ENCODE measurements around the gene MYB. TPM values are rescaled to one million over a fixed set of nuclear protein-coding genes. Genes with fewer than 3 reads are reported as not detected.

MYB gene
- total and polyA plus RNA-seq, 2 of the 13 experiments (the other 11 are each of a cell fraction or from before 2014, with no cell fraction given): 0.04 to 0.20 TPM

DNA sequence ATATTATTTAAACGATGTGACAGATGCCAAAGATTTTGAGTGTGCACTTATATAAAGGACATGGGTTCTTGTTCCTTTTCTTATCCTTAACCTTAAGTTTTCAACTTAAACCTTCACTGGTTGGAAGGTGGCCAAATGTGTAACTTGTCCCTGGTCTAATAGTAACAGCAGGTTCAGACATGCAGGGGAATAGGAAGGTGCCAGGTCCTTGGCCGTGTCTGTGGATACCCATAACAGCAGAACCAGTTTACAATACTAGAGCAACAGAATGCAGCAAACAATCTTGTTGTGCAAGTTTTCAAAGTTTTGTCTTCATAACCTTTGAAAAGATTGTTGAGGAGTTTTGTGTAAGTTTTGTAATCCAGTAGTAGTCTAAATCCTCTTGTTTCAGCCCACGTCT is 4.4 kb downstream of the MYB start:
- CTCF ChIA-PET (ENCODE audit: low intra/inter-chr PET ratio, low total read pairs): no interaction called here
- intact Hi-C loops (cut with micrococcal nuclease; ENCODE audit: unreplicated experiment): no loop called here
- Histone ChIP-seq H3K9ac (ENCODE audit: insufficient read depth, low read depth, low read length) (no peak overlapping the region), H3K36me3 (replicated peaks in 1 of 2; ENCODE audit: control insufficient read depth in 1 of 2, insufficient read depth in 2 of 2, low read length in 2 of 2) (no peaks in the 10 kb centered on the region), H3K27ac (ENCODE audit: extremely low read length, insufficient read depth, low read length) (no peak overlapping the region), H3K4me1 (ENCODE audit: insufficient read depth, low read length) (peaks cover 26% of the 10 kb centered on the region), H3K27me3 (ENCODE audit: control insufficient read depth in 1 of 2, insufficient read depth in 2 of 2, low read length in 2 of 2) (peaks cover 7 to 35% of the 10 kb centered on the region in 2 experiments), H3K79me2 (ENCODE audit: insufficient read depth, low read length) (no peaks in the 10 kb centered on the region), H2AFZ (ENCODE audit: low read length) (no peak overlapping the region), H3K4me2 (ENCODE audit: low read depth, low read length) (no peak overlapping the region), H3K9me3 (ENCODE audit: low read length) (no peaks in the 10 kb centered on the region), H4K20me1 (ENCODE audit: insufficient read depth, low read length) (no peaks in the 10 kb centered on the region), H3K4me3 (replicated peaks in 1 of 3; ENCODE audit: insufficient read depth in 1 of 3, low read depth in 2 of 3, low read length in 3 of 3) (no peak overlapping the region)
- FAIRE-seq: no peak
- 24% methylated on average over 3 of the region's 3 CpGs for WGBS (ENCODE audit: low lambda C conversion rate)
- POLR2A ChIA-PET: no interaction called here
- in situ Hi-C loops (cut with HindIII; ENCODE audit: extremely low pct_ligation_motif_present, low pct_unique_long_range_greater_than_20kb): no loop called here
- no peak for DNase-seq (ENCODE audit: low spot score)
- BruUV-seq (replicated peaks): no TSS peak
- ATAC-seq: no peak
- TF ChIP-seq TMF1 (CRISPR knock-in tag; IDR thresholded peaks at IDR 0.05; ENCODE audit: low read depth) (no peak), ZNF30 (CRISPR knock-in tag; IDR thresholded peaks at IDR 0.05) (no peak), IRX3 (CRISPR knock-in tag; IDR thresholded peaks at IDR 0.05; ENCODE audit: borderline replicate concordance, low read depth) (no peak), HNRNPH1 (optimal IDR thresholded peaks at IDR 0.05; ENCODE audit: low read depth, low read length) (no peak), TBX2 (CRISPR knock-in tag; IDR thresholded peaks at IDR 0.05; ENCODE audit: borderline replicate concordance) (no peak), ZNF431 (CRISPR knock-in tag; IDR thresholded peaks at IDR 0.05; ENCODE audit: borderline replicate concordance, low read depth) (no peak), NFE2L1 (CRISPR knock-in tag; IDR thresholded peaks at IDR 0.05; ENCODE audit: borderline replicate concordance) (no peak), KAT7 (CRISPR knock-in tag; IDR thresholded peaks at IDR 0.05; ENCODE audit: borderline replicate concordance) (no peak)

DNA sequence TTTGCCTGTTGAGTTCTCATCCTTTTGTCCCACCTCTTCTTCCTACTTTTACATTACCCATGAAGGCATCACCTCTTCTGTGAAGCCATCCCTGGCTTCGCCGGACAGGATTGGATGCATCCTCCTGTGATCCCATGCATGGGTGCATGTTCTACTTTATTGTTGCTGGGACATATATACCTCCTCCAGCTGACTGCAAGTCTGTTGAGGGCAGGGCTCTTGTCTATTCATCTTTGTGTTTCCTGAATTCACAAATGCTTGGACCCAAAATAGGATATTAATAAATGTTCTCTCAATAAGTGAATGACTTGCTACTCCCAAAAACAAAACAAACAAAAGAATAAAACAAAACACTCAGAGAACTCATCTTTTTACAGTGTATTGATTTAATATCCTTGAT is 5.1 kb downstream of the MYB start:
- Histone ChIP-seq H3K4me2 (ENCODE audit: low read depth, low read length) (no peak overlapping the region), H3K4me3 (replicated peaks in 1 of 3; ENCODE audit: insufficient read depth in 1 of 3, low read depth in 2 of 3, low read length in 3 of 3) (no peak overlapping the region), H3K27me3 (ENCODE audit: control insufficient read depth in 1 of 2, insufficient read depth in 2 of 2, low read length in 2 of 2) (peaks cover 7 to 32% of the 10 kb centered on the region in 2 experiments), H3K4me1 (ENCODE audit: insufficient read depth, low read length) (peaks cover 23% of the 10 kb centered on the region), H3K9ac (ENCODE audit: insufficient read depth, low read depth, low read length) (no peak overlapping the region), H3K27ac (ENCODE audit: extremely low read length, insufficient read depth, low read length) (no peak overlapping the region), H3K36me3 (replicated peaks in 1 of 2; ENCODE audit: control insufficient read depth in 1 of 2, insufficient read depth in 2 of 2, low read length in 2 of 2) (no peaks in the 10 kb centered on the region), H4K20me1 (ENCODE audit: insufficient read depth, low read length) (no peaks in the 10 kb centered on the region), H3K9me3 (ENCODE audit: low read length) (no peaks in the 10 kb centered on the region), H3K79me2 (ENCODE audit: insufficient read depth, low read length) (no peaks in the 10 kb centered on the region), H2AFZ (ENCODE audit: low read length) (no peak overlapping the region)
- in situ Hi-C loops (cut with HindIII; ENCODE audit: extremely low pct_ligation_motif_present, low pct_unique_long_range_greater_than_20kb): no loop called here
- POLR2A ChIA-PET: no interaction called here
- FAIRE-seq (no peak), DNase-seq (ENCODE audit: low spot score) (no peak), ATAC-seq (no peak)
- 92% methylated on average over 2 of the region's 2 CpGs for WGBS (ENCODE audit: low lambda C conversion rate)
- CTCF ChIA-PET (ENCODE audit: low intra/inter-chr PET ratio, low total read pairs): no interaction called here
- intact Hi-C loops (cut with micrococcal nuclease; ENCODE audit: unreplicated experiment): no loop called here
- no TSS peak for BruUV-seq (replicated peaks)
- no peak for TF ChIP-seq REPIN1 (CRISPR knock-in tag; IDR thresholded peaks at IDR 0.05; ENCODE audit: borderline replicate concordance, low read depth)
- no peak for TF ChIP-seq FOXO1 (CRISPR knock-in tag; IDR thresholded peaks at IDR 0.05)
- no peak for TF ChIP-seq ISX (CRISPR knock-in tag; conservative IDR thresholded peaks at IDR 0.05)
- TF ChIP-seq ZNF709 (CRISPR knock-in tag; IDR thresholded peaks at IDR 0.05): no peak
- TF ChIP-seq MED8 (CRISPR knock-in tag; IDR thresholded peaks at IDR 0.05; ENCODE audit: insufficient replicate concordance): no peak
- TF ChIP-seq, protein P1, sequence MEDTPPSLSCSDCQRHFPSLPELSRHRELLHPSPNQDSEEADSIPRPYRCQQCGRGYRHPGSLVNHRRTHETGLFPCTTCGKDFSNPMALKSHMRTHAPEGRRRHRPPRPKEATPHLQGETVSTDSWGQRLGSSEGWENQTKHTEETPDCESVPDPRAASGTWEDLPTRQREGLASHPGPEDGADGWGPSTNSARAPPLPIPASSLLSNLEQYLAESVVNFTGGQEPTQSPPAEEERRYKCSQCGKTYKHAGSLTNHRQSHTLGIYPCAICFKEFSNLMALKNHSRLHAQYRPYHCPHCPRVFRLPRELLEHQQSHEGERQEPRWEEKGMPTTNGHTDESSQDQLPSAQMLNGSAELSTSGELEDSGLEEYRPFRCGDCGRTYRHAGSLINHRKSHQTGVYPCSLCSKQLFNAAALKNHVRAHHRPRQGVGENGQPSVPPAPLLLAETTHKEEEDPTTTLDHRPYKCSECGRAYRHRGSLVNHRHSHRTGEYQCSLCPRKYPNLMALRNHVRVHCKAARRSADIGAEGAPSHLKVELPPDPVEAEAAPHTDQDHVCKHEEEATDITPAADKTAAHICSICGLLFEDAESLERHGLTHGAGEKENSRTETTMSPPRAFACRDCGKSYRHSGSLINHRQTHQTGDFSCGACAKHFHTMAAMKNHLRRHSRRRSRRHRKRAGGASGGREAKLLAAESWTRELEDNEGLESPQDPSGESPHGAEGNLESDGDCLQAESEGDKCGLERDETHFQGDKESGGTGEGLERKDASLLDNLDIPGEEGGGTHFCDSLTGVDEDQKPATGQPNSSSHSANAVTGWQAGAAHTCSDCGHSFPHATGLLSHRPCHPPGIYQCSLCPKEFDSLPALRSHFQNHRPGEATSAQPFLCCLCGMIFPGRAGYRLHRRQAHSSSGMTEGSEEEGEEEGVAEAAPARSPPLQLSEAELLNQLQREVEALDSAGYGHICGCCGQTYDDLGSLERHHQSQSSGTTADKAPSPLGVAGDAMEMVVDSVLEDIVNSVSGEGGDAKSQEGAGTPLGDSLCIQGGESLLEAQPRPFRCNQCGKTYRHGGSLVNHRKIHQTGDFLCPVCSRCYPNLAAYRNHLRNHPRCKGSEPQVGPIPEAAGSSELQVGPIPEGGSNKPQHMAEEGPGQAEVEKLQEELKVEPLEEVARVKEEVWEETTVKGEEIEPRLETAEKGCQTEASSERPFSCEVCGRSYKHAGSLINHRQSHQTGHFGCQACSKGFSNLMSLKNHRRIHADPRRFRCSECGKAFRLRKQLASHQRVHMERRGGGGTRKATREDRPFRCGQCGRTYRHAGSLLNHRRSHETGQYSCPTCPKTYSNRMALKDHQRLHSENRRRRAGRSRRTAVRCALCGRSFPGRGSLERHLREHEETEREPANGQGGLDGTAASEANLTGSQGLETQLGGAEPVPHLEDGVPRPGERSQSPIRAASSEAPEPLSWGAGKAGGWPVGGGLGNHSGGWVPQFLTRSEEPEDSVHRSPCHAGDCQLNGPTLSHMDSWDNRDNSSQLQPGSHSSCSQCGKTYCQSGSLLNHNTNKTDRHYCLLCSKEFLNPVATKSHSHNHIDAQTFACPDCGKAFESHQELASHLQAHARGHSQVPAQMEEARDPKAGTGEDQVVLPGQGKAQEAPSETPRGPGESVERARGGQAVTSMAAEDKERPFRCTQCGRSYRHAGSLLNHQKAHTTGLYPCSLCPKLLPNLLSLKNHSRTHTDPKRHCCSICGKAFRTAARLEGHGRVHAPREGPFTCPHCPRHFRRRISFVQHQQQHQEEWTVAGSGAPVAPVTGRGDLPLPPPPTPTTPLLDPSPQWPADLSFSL (CRISPR knock-in tag; IDR thresholded peaks at IDR 0.05): no peak
- TF ChIP-seq ZNF557 (CRISPR knock-in tag; IDR thresholded peaks at IDR 0.05): no peak
